ENCODE results near the gene MYOF. TPM values are rescaled to one million over a fixed set of nuclear protein-coding genes. Genes with fewer than 3 reads are reported as not detected.

MYOF gene
- total and polyA plus RNA-seq, 2 of the 8 experiments (the other 6 are each of a cell fraction or from before 2014, with no cell fraction given) = 0.98 to 2.3 TPM

DNA sequence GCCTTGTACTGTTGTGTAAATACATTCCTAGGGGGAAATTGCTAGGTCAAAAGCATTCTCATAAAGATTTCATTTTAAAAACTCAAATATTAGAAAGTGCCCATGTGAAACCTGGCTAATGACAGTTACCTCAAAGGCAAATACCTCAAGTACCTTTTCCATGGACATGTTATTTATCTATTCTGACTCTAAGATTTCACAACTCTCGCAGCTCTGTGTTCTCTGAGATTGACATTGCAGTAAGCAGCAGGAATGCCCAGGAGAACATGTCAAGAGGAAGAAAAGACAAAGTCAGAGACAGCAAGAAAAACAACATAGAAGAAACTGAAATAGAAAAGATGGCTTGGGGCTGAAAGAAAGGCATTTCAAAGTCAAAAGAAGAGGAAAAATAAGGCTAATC, 221.0 kb downstream of the MYOF start (continued):
- TF ChIP-seq, protein P1, sequence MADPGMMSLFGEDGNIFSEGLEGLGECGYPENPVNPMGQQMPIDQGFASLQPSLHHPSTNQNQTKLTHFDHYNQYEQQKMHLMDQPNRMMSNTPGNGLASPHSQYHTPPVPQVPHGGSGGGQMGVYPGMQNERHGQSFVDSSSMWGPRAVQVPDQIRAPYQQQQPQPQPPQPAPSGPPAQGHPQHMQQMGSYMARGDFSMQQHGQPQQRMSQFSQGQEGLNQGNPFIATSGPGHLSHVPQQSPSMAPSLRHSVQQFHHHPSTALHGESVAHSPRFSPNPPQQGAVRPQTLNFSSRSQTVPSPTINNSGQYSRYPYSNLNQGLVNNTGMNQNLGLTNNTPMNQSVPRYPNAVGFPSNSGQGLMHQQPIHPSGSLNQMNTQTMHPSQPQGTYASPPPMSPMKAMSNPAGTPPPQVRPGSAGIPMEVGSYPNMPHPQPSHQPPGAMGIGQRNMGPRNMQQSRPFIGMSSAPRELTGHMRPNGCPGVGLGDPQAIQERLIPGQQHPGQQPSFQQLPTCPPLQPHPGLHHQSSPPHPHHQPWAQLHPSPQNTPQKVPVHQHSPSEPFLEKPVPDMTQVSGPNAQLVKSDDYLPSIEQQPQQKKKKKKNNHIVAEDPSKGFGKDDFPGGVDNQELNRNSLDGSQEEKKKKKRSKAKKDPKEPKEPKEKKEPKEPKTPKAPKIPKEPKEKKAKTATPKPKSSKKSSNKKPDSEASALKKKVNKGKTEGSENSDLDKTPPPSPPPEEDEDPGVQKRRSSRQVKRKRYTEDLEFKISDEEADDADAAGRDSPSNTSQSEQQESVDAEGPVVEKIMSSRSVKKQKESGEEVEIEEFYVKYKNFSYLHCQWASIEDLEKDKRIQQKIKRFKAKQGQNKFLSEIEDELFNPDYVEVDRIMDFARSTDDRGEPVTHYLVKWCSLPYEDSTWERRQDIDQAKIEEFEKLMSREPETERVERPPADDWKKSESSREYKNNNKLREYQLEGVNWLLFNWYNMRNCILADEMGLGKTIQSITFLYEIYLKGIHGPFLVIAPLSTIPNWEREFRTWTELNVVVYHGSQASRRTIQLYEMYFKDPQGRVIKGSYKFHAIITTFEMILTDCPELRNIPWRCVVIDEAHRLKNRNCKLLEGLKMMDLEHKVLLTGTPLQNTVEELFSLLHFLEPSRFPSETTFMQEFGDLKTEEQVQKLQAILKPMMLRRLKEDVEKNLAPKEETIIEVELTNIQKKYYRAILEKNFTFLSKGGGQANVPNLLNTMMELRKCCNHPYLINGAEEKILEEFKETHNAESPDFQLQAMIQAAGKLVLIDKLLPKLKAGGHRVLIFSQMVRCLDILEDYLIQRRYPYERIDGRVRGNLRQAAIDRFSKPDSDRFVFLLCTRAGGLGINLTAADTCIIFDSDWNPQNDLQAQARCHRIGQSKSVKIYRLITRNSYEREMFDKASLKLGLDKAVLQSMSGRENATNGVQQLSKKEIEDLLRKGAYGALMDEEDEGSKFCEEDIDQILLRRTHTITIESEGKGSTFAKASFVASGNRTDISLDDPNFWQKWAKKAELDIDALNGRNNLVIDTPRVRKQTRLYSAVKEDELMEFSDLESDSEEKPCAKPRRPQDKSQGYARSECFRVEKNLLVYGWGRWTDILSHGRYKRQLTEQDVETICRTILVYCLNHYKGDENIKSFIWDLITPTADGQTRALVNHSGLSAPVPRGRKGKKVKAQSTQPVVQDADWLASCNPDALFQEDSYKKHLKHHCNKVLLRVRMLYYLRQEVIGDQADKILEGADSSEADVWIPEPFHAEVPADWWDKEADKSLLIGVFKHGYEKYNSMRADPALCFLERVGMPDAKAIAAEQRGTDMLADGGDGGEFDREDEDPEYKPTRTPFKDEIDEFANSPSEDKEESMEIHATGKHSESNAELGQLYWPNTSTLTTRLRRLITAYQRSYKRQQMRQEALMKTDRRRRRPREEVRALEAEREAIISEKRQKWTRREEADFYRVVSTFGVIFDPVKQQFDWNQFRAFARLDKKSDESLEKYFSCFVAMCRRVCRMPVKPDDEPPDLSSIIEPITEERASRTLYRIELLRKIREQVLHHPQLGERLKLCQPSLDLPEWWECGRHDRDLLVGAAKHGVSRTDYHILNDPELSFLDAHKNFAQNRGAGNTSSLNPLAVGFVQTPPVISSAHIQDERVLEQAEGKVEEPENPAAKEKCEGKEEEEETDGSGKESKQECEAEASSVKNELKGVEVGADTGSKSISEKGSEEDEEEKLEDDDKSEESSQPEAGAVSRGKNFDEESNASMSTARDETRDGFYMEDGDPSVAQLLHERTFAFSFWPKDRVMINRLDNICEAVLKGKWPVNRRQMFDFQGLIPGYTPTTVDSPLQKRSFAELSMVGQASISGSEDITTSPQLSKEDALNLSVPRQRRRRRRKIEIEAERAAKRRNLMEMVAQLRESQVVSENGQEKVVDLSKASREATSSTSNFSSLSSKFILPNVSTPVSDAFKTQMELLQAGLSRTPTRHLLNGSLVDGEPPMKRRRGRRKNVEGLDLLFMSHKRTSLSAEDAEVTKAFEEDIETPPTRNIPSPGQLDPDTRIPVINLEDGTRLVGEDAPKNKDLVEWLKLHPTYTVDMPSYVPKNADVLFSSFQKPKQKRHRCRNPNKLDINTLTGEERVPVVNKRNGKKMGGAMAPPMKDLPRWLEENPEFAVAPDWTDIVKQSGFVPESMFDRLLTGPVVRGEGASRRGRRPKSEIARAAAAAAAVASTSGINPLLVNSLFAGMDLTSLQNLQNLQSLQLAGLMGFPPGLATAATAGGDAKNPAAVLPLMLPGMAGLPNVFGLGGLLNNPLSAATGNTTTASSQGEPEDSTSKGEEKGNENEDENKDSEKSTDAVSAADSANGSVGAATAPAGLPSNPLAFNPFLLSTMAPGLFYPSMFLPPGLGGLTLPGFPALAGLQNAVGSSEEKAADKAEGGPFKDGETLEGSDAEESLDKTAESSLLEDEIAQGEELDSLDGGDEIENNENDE (IDR thresholded peaks at IDR 0.05; ENCODE audit: insufficient replicate concordance, low read length) = no peak
- no peak for TF ChIP-seq MAFK (IDR thresholded peaks at IDR 0.05; ENCODE audit: low read depth, low read length)
- no peak for TF ChIP-seq NANOG (IDR thresholded peaks at IDR 0.05; ENCODE audit: insufficient read depth, low read depth, low read length, poor library complexity, severe bottlenecking)
- no peak for TF ChIP-seq TCF12 (IDR thresholded peaks at IDR 0.05; ENCODE audit: low read depth, low read length)
- TF ChIP-seq JUND (IDR thresholded peaks at IDR 0.05; ENCODE audit: low read length) = no peak
- TF ChIP-seq CBX8 (IDR thresholded peaks at IDR 0.05; ENCODE audit: borderline replicate concordance, low read depth, low read length) = no peak
- no peak for TF ChIP-seq PHF8 (conservative IDR thresholded peaks at IDR 0.05; ENCODE audit: low read depth, low read length)
- no peak for TF ChIP-seq KDM5A (IDR thresholded peaks at IDR 0.05; ENCODE audit: low read length)
- TF ChIP-seq ZNF274 (IDR thresholded peaks at IDR 0.05; ENCODE audit: borderline replicate concordance, extremely low read depth, low read length) = no peak
- no peak for TF ChIP-seq TEAD4 (IDR thresholded peaks at IDR 0.05; ENCODE audit: low read depth, low read length)
- no peak for TF ChIP-seq RAD21 (IDR thresholded peaks at IDR 0.05 in 1 of 2, conservative IDR thresholded peaks at IDR 0.05 in 1 of 2; ENCODE audit: low read depth in 2 of 2, low read length in 2 of 2)
